Measurements from ENCODE around the gene CDH4.

The CDH4 gene

DNA sequence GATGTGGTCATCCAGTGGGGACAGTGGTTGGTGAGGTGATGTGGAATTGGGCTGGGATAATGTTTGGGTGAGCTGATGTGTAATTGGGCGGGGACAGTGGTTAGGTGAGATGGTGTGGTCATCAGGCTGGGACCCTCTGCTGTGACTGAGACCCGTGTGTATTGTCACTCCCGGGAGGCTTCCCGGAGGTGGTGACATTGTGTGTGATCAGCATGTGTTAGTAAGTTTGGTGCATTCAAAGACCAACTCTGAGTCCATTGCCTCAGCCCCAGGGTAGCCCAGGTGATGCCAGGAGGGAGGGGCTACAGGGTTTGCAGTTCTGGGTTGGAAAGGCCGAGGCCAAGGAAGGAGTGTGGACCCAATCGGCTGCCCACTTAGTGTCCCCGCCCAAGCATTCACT lies 438.1 kb downstream of the CDH4 start:
- Histone ChIP-seq H3K9ac (ENCODE audit: low read depth, low read length) (no peak overlapping the region), H2AFZ (ENCODE audit: low read depth, low read length) (no peak overlapping the region), H3K27me3 (ENCODE audit: insufficient read depth, low read length, poor library complexity) (peaks cover 2% of the 10 kb centered on the region), H4K20me1 (ENCODE audit: insufficient read depth, low read length) (peaks cover 12% of the 10 kb centered on the region; the same call in 1 of the 2 replicates), H3K27ac (ENCODE audit: low read length) (no peak overlapping the region), H3K79me2 (ENCODE audit: insufficient read depth, low read length) (no peaks in the 10 kb centered on the region), H3K9me3 (ENCODE audit: insufficient read depth, low read length, severe bottlenecking) (no peaks in the 10 kb centered on the region), H3K4me1 (ENCODE audit: insufficient read depth, low read length) (no peaks in the 10 kb centered on the region), H3K36me3 (ENCODE audit: insufficient read depth, low read length) (no peaks in the 10 kb centered on the region), H3K4me3 (ENCODE audit: low read depth in 1 of 2, low read length in 2 of 2) (no peak overlapping the region), H3K4me2 (ENCODE audit: insufficient read depth, low read length) (no peak overlapping the region)
- ATAC-seq (ENCODE audit: insufficient read depth, low read depth), result no peak
- TF ChIP-seq, protein P1, sequence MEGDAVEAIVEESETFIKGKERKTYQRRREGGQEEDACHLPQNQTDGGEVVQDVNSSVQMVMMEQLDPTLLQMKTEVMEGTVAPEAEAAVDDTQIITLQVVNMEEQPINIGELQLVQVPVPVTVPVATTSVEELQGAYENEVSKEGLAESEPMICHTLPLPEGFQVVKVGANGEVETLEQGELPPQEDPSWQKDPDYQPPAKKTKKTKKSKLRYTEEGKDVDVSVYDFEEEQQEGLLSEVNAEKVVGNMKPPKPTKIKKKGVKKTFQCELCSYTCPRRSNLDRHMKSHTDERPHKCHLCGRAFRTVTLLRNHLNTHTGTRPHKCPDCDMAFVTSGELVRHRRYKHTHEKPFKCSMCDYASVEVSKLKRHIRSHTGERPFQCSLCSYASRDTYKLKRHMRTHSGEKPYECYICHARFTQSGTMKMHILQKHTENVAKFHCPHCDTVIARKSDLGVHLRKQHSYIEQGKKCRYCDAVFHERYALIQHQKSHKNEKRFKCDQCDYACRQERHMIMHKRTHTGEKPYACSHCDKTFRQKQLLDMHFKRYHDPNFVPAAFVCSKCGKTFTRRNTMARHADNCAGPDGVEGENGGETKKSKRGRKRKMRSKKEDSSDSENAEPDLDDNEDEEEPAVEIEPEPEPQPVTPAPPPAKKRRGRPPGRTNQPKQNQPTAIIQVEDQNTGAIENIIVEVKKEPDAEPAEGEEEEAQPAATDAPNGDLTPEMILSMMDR (IDR thresholded peaks at IDR 0.05; ENCODE audit: borderline replicate concordance, extremely low read depth, low read length, poor library complexity, severe bottlenecking), result no peak
- TF ChIP-seq EZH2 (IDR thresholded peaks at IDR 0.05; ENCODE audit: borderline replicate concordance, low read depth, low read length, severe bottlenecking), result no peak
- no peak for DNase-seq

DNA sequence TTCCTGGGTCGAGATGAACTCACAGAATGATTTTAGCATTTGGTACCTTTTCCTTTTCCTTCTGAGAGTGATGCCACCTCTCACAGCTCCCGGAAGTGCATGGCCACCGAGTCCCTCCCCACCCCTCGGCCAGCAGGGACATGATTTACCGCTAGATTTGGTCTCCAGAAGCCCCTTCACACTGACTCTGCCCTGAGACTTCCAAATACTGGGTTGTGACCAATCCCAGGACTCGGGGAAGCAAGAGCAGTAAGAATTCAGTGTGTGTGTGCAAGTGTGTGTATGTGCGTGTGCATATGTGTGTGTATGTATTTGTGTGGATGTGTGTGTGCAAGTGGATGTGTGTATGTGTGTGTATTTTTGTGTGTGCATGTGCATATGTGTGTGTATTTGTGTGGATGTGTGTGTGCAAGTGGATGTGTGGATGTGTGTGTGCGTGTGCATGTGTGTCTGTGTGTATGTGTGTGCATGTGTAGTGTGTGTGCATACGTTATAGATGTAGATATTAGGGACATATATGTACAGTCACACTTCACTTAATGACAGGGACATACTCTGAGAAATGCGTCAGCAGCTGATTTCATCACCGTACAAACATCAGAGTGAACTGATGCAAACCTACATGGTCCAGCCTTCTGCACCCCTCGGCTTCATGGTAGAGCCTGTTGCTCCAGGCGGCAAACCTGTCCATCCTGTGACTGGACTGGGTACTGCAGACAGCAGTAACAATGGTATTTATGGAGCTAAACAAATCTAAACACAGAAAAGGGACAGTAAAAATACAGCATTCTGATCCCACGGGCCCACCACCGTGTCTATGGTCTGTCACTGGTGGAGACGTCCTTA lies 439.2 kb downstream of the CDH4 start:
- Histone ChIP-seq H2AFZ (ENCODE audit: low read depth, low read length) (no peak overlapping the region), H3K4me2 (ENCODE audit: insufficient read depth, low read length) (no peak overlapping the region), H3K4me1 (ENCODE audit: insufficient read depth, low read length) (no peaks in the 10 kb centered on the region), H3K27me3 (ENCODE audit: insufficient read depth, low read length, poor library complexity) (no peaks in the 10 kb centered on the region), H3K27ac (ENCODE audit: low read length) (no peak overlapping the region), H3K36me3 (ENCODE audit: insufficient read depth, low read length) (no peaks in the 10 kb centered on the region), H3K9me3 (ENCODE audit: insufficient read depth, low read length, severe bottlenecking) (no peaks in the 10 kb centered on the region), H3K4me3 (ENCODE audit: low read depth in 1 of 2, low read length in 2 of 2) (no peak overlapping the region), H4K20me1 (ENCODE audit: insufficient read depth, low read length) (peaks cover 15% of the 10 kb centered on the region), H3K9ac (ENCODE audit: low read depth, low read length) (no peak overlapping the region), H3K79me2 (ENCODE audit: insufficient read depth, low read length) (no peaks in the 10 kb centered on the region)
- ATAC-seq (ENCODE audit: insufficient read depth, low read depth) (no peak), DNase-seq (no peak)
- TF ChIP-seq, protein P1 (IDR thresholded peaks at IDR 0.05; ENCODE audit: borderline replicate concordance, extremely low read depth, low read length, poor library complexity, severe bottlenecking), result no peak

DNA sequence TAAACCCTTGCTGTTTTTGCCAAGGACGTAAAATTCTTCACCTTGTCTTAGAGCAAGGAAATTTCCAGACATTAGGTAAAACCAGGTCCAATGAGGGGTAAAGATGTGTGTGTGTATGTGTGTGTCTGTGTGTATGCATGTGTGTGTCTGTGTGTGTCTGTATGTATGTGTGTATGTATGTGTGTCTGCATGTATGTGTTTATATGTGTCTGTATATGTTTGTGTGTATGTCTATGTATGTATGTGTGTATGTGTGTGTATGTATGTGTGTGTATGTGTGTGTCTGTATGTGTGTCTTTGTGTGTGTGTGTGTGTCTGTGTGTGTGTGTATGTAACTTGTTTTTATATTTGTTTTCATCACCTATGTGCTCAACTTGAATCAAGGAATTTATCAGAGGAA lies 439.9 kb downstream of the CDH4 start:
- H3K27me3 ChIP-seq (ENCODE audit: insufficient read depth, low read length, poor library complexity), result no peaks in the 10 kb centered on the region
- H3K4me2 ChIP-seq (ENCODE audit: insufficient read depth, low read length), result no peak overlapping the region
- ATAC-seq (ENCODE audit: insufficient read depth, low read depth) (no peak), DNase-seq (no peak)
- no peak for TF ChIP-seq EZH2 (IDR thresholded peaks at IDR 0.05; ENCODE audit: borderline replicate concordance, low read depth, low read length, severe bottlenecking)
- TF ChIP-seq, protein P1 (IDR thresholded peaks at IDR 0.05; ENCODE audit: borderline replicate concordance, extremely low read depth, low read length, poor library complexity, severe bottlenecking), result no peak
- no peaks in the 10 kb centered on the region for H3K79me2 ChIP-seq (ENCODE audit: insufficient read depth, low read length)
- H3K36me3 ChIP-seq (ENCODE audit: insufficient read depth, low read length), result no peaks in the 10 kb centered on the region
- no peak overlapping the region for H3K9ac ChIP-seq (ENCODE audit: low read depth, low read length)
- no peak overlapping the region for H3K4me3 ChIP-seq (ENCODE audit: low read depth in 1 of 2, low read length in 2 of 2)
- H4K20me1 ChIP-seq (ENCODE audit: insufficient read depth, low read length), result peaks cover 15% of the 10 kb centered on the region
- H3K9me3 ChIP-seq (ENCODE audit: insufficient read depth, low read length, severe bottlenecking), result no peaks in the 10 kb centered on the region
- H3K27ac ChIP-seq (ENCODE audit: low read length), result no peak overlapping the region
- no peak overlapping the region for H2AFZ ChIP-seq (ENCODE audit: low read depth, low read length)
- H3K4me1 ChIP-seq (ENCODE audit: insufficient read depth, low read length), result no peaks in the 10 kb centered on the region
